Eye (tissue), 1 donor: Measurements from ENCODE around the gene STEAP2.

ENCODE experiments used
- DNase-seq: peaks from one replicate; pipeline ENCODE4 v3.0.0-alpha.2; 2015

Gene STEAP2

DNA sequence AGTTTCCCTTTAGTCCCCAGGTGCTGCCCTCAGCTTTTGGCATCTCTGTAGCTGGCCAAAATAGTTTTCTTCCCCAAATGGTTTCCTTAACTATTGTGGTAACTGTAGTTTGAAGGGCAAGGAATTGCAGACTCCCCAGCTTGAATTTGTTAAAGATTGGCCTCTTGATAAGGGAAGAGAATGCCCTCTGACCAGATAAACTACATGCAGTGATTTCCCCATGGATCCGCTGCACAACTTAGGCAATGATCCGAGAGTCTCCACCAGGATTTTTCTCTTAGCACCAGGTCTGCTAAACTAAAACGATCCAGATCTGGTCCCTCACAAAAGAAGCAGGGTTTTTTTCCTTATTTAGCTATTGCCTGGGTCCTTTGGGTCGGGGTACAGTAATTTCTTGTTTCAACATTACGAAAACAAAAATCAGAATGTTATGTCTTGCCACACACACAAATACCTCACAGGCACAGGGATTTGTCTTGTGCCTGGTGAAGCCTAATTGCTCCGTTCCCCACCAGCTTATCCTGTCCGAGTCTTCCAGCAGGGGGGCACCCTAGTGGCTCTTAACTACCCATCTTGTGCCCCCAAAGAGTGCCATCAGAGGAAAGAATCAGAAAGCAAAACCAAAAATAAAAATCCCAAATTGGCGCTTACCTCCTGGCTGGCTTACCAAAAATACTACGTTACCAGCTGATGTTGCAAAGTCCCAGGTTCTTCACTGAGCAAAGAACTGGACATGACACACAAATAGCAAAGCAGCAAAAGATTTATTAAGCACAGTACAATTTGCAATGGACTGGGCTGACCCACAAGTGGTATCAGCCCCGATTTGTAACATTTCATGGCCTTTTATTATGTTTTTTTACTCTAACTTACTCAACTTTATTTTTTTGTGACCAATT, 16.4 kb upstream of the STEAP2 start:
- no peak for DNase-seq

DNA sequence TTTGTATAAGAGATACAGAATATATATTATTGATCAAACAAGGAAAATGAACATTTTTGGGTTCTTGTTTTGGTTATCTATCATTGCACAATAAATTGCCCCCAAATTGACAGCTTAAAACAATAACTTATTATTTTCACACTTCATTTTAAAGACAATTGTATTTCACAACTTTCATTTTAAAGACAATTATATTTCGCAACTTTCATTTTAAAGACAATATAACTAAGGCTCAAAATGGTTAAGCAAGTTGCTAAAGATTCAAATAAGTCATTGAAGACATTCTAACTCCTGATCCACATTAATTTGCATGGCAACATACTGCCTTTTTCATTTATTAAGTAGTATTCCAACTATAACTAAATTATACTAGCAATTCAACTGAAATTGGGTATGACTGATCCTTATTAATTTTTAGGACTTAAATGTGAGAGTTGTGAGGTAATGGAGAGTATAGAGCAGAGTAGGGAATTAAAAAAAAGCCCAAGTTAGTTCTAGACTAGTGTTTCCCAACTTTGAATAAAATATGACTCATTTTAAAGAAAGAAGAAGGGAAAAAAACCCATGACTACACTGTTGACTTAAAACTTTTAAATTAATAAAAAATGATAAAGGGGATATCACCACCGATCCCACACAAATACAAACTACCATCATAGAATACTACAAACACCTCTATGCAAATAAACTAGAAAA, 9.9 kb upstream of the STEAP2 start:
- no peak for DNase-seq

DNA sequence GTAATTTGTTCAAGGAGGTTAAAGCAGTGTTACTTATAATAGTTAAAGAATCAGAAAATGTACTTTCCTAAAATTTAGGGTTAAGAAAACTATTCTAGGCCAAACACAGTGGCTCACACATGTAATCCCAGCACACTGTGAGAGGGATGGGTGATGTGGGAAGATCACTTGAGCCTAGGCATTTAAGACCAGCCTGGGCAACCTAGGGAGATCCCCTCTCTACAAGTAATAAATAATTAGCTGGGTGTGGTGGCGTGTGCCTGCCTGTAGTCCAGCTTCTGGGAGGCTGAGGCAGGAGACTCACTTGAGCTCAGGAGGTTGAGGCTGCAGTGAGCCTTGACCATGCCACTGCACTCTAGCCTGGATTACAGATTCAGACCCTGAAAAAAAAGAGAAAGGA, 3.6 kb upstream of the STEAP2 start:
- DNase-seq, result no peak

DNA sequence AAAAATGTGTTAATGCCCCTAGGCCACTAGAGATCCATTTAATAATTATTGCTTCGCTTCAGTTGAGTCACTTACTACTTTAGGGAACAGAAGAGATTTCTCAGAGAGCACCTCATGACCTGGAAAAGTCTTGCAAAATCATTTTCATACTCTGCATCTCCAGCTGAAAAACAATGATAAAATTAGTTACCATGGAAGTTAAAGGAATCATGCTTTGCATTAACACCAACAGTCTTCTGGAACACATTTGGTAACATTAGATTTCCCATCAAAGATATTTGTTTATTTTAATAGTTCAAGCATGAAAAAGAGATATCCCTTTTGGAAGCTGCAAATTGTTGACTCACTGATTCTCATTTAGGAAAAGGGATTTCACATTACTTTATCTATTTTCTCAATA, 1.8 kb upstream of the STEAP2 start:
- peak; percentile 8 for DNase-seq

DNA sequence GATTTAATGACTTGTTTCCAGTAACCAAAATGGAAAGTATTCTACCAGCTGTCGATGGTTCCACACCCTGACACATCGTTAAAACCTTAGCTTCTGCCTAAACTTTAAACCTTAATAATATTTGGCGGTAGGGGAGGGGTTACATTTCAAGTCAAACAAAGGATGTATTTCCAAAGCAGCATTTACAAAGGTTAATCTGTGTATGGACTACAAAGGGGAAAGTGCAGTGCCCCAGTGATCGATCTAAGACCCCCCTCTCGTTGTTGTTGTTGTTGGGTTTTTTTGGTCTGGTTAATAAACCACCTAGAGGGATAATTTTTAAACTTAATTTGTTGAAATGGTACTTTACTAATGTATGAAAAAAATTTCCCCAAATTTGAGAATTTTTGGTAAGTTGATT, 1.1 kb upstream of the STEAP2 start:
- DNase-seq, result peak; percentile 16

DNA sequence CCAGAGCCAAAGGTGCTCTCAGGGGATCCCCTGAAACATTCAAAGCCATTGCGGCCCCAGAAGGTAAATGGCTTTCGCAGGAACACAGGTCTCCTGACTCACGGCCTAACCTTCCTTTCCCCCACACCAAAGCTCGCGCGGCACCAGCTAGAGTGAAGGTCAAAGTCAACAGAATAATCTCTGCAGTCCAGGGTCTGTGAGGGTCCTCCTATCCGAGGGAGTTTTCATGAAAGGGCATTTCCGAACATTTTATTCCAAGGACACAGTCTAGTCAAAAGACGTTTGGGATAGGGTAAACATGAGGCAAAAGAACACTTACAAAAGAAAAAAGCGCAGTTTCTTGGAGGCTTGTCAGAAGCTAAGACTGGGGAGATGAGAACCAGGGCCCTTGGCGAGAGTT, 559 bp upstream of the STEAP2 start:
- DNase-seq, result no peak

DNA sequence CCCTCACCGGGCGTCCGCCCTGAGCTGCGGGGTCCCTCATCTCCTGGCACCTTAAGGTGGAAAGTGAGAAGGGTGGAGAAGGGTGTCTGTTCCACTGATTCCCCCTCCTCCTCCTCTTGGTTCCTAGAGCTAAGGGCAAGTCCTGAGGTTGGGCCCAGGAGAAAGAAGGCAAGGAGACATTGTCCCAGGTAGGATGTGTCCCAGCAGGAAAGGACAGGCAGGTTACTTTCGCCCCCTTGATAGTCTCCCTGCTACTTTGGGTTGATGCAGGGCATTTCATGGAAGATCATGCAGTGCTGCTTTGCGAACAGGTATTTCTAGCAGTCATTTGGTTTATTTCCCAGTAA, 582 bp downstream of the STEAP2 start:
- no peak for DNase-seq

DNA sequence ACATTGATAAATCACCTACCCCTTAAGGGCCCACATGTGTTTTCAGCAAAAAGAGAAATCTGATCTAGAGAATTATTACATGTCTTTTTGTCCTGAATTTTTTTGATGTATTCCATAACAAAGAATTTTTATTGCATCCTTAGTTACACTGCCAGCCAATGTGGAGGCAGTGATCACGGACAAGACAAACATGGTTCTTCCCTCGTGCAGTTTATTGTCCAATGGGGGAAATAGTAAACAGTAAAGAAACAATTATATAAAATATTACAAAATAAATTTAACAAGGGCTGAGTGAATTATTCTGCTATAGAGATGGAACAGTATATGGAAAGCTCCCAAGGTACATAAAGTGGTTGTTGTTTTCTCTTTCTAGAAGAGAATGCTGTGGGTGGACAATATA, 2.0 kb downstream of the STEAP2 start:
- DNase-seq, result no peak

DNA sequence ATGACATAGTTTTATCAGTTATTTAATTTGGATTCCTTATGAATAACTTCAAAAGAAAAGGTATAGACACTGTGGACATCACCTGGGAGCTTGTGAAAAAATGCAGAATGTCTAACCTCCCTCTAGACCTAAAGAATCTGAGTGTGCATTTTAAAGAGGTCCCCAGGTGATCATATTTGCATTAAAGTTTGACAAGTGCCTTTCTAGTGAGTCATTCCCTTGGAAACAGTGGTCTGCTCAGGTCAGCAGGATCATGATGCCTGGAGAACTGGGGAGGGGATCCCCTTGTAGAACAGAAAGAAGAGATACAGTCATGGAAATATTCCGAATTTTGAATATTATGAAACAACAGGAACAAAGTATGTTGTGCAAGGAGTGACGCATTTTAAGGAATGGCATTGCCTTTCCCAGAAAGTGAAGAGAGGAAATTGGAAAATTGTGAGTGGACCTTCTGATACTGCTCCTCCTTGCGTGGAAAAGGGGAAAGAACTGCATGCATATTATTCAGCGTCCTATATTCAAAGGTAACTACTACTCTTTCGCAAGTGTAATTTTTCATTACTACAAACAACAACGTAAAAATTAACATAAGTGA, 4.6 kb downstream of the STEAP2 start:
- DNase-seq, result no peak

DNA sequence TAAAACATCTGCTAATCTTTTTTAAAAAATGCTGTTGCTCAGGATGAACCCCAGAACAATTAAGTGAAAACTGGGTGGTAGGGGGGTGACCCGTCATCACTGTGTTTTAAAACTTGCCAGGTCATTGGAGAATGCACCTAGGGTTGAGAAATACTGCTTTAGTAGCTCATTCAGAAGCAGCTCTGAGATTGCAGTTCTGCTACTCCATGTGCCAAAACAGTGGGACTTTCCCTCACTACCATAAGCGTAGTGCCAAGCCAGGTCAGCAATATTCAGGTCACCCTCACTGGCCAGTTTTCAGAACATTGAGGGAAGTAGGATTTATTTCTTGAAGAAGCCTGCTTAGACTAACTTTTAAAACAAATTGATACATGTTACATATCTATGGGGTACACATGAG, 5.2 kb downstream of the STEAP2 start:
- DNase-seq, result no peak

DNA sequence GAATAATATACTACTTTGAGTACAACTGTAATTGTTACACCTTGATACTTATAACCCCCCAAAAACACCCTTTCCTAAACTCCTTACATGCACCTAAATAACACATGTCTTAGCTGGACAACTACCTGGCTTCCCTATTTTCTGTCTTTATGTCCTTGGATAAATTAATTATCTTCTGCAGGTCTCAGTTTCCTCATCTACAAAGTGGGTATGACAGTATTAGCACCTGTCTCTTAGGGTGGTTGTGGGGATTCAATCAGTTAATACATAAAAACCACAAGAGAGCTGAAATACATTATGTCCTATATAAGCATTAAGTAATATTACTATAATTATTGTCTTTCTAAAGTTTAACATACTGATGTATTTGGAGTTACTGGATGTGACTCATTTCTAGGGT, 10.8 kb downstream of the STEAP2 start:
- DNase-seq, result no peak

DNA sequence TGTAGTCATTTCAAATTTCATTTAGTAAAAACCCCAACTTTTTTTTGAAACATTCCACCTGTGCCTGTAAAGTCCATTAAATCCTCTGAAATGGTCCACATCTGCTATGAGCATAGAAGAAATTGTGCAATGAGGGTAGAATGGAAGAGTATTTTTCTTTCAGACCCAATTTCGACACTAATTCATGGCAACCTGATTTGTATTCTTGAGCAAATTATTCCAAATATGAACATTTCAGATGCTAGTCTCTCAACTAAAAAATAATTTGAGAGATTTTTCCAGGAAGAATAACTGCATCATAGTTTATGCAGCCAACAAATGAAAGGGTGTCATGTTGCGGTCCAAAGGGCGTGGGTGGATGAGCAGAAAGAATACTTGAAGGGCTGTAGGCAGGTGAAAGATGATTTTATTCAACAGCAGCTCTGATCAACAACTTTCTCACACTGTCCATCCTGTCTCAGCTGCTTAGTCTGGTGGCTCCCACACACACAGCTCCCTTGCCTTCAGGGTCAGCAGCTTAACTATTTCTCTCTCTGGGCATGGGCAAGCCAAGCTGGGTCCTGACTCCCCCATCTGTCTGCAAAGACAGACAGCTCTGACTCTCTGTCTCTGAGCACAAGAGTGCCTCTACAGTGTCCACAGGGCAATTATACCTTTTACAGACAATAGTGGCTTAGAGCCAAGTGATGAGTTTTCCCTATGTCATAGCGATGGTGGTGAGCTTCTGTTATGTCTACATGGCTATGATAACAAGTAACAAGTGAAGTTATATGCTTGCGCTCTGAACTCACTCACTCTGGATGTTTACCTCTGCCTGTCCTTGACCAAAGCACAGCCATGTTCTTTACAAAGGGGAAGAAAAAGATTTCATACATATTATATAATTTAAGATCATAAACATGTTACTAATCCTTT, 11.5 kb downstream of the STEAP2 start:
- no peak for DNase-seq

DNA sequence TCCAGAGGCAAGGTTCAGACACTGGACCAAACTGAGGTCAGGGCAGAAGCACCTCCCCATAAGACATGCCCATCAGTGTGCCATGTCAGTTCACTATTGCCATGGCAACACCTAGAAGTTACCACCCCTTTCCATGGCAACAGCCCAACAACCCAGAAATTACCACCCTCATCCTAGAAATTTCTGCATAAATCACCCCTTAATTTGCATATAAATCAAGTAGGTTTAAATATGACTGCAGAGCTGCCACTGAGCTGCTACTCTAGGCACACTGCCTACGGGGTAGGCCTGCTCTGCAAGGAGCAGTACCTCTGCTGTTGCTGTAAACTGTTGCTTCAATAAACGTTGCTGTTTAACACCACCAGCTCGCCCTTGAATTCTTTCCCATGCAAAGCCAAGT, 12.7 kb downstream of the STEAP2 start:
- DNase-seq, result no peak

DNA sequence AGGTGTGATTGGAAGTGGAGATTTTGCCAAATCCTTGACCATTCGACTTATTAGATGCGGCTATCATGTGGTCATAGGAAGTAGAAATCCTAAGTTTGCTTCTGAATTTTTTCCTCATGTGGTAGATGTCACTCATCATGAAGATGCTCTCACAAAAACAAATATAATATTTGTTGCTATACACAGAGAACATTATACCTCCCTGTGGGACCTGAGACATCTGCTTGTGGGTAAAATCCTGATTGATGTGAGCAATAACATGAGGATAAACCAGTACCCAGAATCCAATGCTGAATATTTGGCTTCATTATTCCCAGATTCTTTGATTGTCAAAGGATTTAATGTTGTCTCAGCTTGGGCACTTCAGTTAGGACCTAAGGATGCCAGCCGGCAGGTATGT, 13.6 kb downstream of the STEAP2 start:
- DNase-seq, result no peak

DNA sequence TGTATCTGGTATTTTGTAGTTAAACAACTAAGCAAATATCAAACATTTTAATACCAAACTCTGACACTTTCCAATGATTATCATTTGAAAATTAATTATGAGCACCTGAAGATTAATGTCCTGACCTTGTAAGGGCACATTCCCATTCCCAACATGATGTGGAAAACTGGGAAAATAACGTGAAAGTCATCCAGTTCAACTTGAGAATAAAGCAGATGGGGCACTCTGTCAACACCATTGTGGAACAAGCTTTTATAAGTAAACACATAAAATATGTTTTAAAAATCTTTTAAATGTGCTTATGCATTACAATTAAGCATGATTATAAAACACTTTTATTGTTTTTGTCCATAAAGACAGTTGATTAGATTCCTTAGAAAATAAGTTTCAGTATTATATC, 14.1 kb downstream of the STEAP2 start:
- no peak for DNase-seq

DNA sequence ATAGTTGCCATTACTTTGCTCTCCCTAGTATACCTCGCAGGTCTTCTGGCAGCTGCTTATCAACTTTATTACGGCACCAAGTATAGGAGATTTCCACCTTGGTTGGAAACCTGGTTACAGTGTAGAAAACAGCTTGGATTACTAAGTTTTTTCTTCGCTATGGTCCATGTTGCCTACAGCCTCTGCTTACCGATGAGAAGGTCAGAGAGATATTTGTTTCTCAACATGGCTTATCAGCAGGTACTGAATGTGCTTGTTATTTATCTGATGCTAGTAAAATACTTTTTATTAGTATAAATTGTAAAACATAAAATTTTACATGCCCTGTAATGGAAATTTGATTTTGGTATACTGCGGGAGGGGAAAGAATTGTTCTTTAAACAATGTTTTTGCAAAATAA, 15.7 kb downstream of the STEAP2 start:
- DNase-seq, result no peak

DNA sequence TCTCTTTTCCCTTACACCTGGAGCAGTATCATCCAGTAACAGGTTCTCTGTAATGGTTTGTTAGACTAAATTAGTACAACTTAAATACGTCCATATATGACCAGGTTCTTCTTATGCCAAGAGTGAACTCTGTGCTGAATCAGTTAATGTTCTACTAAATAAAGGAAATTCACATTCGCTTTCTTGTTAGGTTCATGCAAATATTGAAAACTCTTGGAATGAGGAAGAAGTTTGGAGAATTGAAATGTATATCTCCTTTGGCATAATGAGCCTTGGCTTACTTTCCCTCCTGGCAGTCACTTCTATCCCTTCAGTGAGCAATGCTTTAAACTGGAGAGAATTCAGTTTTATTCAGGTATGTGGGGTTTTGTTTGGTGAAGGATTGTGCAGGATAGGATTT, 18.1 kb downstream of the STEAP2 start:
- no peak for DNase-seq

DNA sequence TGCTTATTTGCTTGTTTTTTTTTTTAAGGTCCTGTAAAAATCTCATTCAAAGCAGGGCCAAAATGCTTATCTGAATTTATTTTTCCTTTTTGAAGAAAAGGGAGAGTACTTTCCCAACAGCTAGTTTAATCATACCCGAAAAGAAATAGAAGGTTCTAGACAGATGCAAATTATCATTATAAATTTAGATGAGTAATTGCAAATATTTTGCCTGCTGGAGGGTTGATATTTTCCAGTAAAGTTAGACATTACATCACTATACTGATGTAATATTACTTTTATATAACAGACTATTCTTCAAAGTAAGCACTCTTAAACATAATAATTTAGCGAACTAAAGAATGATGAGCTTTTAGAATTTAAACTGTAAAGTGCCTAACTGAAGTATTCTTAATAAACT, 19.3 kb downstream of the STEAP2 start:
- DNase-seq, result no peak

DNA sequence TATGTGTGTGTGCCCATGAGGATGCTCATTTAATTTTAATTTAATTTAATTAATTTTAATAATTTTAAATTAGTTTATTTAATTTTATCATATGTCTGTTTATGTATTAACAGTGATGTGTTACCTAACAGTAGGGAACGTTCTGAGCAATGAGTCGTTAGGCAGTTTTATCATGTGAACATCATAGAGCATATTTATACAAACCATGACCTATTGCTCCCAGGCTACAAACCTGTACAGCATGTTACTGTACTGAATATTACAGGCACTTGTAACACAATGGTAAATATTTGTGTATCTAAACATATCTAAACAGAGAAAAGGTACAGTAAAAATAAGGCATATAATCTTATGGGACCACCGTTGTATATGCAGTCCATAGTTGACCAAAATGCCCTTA, 19.8 kb downstream of the STEAP2 start:
- DNase-seq, result no peak

DNA sequence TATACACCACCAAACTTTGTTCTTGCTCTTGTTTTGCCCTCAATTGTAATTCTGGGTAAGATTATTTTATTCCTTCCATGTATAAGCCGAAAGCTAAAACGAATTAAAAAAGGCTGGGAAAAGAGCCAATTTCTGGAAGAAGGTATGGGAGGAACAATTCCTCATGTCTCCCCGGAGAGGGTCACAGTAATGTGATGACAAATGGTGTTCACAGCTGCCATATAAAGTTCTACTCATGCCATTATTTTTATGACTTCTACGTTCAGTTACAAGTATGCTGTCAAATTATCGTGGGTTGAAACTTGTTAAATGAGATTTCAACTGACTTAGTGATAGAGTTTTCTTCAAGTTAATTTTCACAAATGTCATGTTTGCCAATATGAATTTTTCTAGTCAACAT, 20.9 kb downstream of the STEAP2 start:
- DNase-seq, result no peak

DNA sequence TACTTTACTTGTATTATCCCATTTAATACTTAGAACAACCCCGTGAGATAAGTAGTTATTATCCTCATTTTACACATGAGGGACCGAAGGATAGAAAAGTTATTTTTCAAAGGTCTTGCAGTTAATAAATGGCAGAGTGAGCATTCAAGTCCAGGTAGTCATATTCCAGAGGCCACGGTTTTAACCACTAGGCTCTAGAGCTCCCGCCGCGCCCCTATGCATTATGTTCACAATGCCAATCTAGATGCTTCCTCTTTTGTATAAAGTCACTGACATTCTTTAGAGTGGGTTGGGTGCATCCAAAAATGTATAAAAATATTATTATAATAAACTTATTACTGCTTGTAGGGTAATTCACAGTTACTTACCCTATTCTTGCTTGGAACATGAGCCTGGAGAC, 22.0 kb downstream of the STEAP2 start:
- no peak for DNase-seq

DNA sequence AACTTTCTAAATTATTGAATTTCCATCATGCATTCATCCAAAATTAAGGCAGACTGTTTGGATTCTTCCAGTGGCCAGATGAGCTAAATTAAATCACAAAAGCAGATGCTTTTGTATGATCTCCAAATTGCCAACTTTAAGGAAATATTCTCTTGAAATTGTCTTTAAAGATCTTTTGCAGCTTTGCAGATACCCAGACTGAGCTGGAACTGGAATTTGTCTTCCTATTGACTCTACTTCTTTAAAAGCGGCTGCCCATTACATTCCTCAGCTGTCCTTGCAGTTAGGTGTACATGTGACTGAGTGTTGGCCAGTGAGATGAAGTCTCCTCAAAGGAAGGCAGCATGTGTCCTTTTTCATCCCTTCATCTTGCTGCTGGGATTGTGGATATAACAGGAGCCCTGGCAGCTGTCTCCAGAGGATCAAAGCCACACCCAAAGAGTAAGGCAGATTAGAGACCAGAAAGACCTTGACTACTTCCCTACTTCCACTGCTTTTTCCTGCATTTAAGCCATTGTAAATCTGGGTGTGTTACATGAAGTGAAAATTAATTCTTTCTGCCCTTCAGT, 25.3 kb downstream of the STEAP2 start:
- no peak for DNase-seq

DNA sequence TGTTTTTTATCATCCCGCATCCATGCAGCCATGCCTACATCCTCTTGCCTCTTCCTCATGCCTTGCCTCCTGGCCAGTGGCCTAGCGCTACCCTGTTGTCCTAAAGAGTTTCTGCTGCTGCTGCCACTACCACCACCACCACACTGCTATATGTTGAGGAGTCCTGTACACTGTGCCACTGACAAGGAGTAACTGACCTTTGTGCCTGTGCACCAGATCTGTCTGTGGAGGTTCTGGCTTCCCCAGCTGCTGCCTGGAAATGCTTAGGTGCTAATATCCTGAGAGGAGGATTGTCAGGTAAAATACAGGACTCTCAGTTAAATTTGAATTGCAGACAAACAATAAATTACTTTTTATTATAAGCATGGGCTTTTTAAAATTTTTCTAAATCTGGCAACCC, 26.5 kb downstream of the STEAP2 start:
- DNase-seq, result no peak
